ENCODE measurements around the gene VIPAS39. TPM values are rescaled to one million over a fixed set of nuclear protein-coding genes. Genes with fewer than 3 reads are reported as not detected.

VIPAS39 gene
- polyA plus RNA-seq (2014; cell fraction: cytosol; rRNA removed) = 20.9 and 22.7 TPM in 2 replicates
- polyA plus RNA-seq (2014; cell fraction: nucleus; rRNA removed) = 20.1 and 28.6 TPM in 2 replicates

DNA sequence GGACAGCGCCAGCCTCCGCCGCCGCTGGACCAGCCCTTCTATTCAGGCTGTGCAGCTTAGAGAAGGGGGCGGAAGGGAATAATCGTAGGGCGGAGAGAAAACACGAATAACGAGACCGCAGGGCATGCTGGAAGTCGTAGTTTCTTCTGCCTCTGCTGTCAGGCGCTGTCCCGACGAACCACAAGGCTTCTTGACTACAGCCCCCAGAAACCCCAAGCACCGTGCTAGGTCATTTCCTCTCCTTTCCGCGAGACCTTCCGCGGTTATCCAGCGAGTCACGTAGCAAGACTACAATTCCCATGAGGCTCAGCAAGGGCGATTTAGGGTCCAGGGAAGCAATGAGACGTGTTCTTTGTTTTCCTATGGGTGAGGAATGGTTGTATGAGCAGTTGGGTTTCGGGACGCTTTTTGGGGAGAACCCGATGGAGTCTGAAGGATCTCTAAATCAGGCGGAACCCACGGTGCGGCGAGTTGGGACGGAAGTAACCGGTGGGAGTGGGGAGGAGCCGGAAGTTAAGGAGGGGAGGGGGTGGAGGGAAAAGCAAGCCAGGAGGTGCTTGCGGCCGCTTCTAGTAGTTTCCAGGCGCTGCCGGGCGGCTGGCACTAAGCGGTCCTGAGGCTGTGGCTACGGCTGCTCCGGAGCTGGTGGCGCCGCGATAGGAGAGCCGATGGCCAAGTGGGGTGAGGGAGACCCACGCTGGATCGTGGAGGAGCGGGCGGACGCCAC is at the start of gene VIPAS39, which contains the start of gene AHSA1:
VIPAS39 (minus strand) TSS at position 80 of the 727 bp plus-strand sequence. CDS start 3,499 bp downstream, outside the sequence.
AHSA1 (plus strand) TSS at position 572 of the 727 bp plus-strand sequence; CDS start at position 669, 97 bp downstream.
- peak; percentile 99 for DNase-seq (ENCODE audit: low spot score)

DNA sequence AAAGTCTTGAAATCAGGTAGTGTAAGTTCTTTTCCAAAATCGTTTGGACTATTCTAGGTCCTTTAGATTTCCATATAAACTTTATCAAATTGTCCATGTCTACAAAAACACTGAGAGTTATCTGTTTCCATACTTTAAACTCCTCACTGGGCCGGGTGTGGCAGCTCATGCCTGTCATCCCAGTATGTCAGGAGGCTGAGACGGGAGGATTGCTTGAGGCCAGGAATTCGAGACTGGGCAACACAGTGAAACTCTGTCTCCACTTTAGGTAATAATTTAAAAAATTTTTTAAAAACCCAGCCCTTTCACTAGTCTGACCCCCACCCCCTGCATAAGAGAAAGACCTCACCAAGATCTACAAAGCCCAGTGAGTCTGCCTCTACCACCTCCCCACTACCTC is 47.6 kb upstream of the VIPAS39 start:
- DNase-seq (ENCODE audit: low spot score) = no peak

DNA sequence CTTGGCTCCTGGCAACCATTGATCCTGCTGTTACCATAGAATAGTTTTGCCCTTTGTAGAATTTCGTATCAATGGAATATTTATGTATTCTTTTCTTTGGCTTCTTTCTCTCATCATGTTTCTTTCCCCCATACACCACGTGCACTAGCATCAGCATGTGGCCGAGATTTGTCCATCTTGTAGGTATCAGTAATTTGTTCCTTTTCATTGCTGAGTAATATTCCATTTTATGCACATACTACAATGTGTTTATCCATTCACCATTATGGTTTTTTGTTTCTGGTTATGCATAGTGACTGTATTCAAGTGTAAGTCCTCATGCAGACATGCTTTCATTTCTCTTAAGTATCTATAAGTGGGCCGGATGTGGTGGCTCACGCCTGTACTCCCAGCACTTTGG is 45.7 kb upstream of the VIPAS39 start:
- DNase-seq (ENCODE audit: low spot score) = no peak

DNA sequence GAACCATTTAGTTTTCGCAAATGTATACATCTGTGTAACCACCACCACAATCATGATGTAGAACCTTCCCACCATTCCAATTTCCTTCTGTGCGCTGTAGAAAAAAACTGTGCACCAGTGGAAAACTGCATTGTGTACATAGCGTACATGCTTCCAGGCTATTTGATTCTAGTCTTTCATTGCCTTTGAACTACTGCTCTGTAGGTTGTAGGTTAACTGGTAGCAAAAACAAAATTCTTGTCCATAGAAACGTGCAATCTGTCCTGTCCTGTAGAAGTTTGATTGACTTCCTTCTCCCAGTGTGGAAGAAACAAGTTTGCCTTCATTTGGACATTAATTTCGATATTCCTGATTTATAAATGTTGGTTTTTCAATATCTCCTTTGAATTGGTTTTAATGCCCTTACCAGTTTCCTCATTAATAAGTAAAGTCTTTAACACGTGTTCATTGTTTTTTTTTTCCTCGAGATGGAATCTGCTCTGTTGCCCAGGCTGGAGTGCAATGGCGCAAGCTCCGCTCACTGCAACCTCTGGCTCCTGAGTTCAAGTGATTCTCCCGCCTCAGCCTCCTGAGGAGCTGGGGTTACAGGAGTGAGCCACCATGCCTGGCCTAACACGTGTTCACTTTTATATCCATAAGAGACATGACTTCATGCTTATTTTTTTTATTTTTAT is 44.8 kb upstream of the VIPAS39 start:
- no peak for DNase-seq (ENCODE audit: low spot score)

DNA sequence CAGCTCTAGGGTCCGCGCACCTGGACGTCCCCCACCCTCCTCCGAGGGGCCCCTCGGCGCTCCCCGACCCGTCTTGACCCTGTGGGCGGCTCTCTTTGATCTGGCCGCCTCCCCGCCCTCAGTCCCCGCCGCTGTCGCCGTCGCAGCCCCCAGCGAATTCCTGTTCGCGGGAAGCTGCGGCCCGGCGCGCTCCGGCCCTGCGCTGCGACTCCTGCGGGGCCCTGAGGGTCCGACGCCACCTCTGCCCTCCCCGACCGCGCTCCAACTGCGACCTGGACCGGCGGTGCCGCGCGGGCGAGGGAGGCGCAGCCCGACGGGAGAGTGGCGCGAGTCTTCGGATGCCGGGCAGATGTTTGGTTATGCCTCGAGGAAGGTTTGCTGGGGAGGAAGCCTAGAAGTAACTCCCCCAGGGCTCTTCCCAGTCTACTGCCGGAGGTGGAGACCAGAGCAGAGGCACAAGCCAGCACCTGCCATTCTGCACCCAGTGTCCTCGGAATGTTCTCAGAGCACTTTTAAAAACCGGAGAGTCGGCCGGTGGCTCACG is 41.7 kb upstream of the VIPAS39 start:
- no peak for DNase-seq (ENCODE audit: low spot score)

DNA sequence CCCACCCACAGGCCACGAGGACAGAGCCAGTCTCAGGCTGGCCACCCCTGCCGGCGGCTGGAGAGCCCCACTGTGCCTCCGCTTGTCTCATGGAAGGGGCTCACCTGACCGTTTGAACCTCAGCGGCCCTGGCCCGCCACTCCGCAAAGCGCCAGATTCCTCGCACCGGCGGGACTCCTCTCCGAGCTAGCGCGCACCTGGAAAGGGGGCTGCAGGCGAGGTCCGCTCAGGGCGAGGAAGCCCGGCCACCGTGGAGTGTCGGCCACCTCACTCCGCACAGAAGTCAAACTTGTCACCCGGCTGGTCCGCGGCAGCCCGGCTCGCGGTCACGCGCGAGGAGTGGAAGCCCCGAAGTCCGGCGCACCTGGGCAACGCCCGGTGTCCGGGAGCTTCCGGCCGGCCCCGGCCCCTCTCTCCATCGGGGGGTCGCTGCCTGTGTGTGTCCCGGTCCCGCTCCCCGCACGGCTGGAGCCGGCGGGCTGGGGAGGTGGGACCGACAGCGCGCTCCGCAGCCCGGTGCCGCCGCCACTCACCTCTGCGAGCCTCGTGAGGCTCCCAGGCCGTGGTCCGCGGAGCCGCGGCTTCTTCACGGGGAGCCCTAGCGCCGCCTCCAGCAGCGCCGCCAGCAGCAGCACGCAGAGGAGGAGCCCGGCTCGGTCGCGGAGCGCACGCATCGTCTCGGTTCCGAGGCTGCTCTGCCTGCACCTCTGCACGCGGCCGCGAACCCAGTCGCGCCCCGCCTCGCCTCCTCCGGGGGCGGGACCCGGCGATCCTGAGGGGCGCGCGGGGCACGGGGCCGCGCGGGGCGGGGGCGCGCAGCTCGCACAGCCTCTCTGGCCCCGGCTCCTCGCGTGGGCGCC is 40.9 kb upstream of the VIPAS39 start, which contains the start of gene ISM2:
ISM2 (minus strand) TSS at position 697 of the 860 bp plus-strand sequence; CDS start at position 674, 23 bp downstream.
- no peak for DNase-seq (ENCODE audit: low spot score)

DNA sequence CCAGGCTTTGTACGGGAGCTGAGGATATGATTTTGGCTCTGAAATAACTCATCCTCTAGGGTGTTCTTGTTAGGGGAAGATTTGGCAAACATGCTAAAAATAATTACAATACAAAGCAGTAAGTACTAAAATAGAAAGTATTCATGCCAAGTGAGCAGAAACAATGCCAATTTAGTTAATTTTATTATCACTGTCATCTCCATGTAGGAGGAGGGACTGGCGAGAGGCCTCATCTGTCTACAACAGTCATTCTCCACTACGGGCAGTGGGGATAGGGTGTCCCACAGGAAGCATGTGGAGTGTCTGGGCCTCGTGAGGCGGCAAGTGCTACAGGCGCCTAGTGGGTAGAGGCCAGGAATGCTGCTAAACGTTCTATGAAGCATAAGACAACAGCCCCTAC is 37.9 kb upstream of the VIPAS39 start:
- DNase-seq (ENCODE audit: low spot score) = no peak

DNA sequence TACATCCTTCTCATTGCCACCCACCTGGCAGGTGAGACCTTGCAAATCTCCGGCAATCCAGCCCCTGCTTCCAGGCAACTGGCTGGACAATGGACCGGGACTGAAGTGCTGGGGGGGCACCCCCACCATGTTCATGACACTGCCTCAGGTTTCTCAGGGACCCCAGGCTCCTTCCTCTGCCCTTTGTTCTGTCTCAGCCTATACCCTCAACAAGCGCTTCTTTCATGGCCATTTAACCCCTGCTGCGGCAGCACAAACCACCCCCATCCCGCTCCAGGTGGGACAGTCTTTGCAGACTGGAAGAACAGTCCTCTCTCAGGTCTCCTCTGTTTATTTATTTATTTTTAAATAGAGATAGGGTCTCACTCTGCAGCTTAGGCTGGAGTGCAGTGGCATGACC is 33.7 kb upstream of the VIPAS39 start:
- no peak for DNase-seq (ENCODE audit: low spot score)

DNA sequence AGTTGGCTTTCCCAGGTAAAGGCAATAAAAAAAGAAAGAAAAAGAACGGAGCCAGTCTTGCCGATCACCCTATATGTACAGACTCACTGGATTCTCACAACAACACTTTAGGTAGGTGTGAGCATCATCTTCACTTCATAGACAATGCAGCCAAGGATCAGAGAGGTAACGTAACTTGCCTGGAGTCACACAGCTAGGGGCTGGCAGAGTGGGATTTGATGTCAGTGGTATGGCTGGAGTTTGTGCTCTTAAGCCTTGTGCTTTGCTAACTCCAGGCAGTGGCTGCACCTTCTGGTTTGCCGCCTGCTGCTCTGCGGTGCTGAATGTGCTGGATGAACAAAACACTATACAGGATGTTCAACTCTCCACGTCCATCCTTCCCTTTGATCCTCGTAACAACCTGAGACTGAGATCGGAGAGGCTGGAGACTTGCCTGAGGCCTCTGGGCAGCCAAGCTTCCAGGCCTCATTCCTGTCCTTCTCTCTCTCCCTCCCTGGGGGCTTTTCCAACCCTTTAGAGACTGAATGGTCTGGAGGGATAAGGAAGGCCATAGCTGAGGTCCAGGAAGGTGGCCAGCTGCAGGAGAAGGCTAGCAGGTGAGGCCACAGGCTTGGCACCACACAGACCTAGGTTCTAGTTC is 33.1 kb upstream of the VIPAS39 start:
- DNase-seq (ENCODE audit: low spot score) = no peak

DNA sequence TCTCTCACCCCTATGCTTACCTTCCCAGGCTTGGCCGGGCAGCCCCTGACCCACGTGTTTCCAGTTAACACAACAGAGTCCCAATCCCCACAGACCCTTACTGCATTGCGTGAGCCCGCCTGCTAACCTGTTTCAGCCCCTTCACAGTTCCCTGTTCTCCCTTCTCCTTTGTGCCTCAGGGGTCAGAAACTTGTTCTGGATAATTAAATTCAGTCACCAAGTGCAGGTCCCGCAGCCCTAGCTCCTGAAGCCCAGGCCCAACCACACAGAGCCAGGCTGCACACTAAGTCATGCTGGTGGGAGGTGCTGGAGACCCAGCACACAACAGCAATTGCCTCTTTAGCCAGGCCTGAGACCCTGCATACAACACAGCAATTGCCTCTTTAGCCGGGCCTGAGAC is 31.6 kb upstream of the VIPAS39 start:
- no peak for DNase-seq (ENCODE audit: low spot score)

DNA sequence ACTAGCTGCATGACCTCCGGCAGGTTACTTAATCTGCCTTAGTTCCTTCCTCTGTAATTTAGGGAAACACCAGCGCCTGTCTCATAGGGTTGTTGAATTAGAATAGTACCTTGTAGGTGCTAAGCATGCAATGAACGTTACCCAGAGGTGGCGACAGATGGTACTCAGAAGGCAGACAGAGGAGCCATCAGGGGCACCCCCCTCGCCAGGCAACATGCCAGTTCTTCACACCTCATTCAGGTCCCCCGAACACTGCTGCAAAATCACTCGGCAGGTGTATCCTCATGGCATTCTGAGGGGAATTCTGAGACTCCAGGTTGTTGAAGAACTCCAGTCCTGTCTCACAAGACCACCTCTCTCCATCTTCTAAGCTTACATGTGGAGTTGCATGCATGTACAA is 31.2 kb upstream of the VIPAS39 start:
- DNase-seq (ENCODE audit: low spot score) = no peak

DNA sequence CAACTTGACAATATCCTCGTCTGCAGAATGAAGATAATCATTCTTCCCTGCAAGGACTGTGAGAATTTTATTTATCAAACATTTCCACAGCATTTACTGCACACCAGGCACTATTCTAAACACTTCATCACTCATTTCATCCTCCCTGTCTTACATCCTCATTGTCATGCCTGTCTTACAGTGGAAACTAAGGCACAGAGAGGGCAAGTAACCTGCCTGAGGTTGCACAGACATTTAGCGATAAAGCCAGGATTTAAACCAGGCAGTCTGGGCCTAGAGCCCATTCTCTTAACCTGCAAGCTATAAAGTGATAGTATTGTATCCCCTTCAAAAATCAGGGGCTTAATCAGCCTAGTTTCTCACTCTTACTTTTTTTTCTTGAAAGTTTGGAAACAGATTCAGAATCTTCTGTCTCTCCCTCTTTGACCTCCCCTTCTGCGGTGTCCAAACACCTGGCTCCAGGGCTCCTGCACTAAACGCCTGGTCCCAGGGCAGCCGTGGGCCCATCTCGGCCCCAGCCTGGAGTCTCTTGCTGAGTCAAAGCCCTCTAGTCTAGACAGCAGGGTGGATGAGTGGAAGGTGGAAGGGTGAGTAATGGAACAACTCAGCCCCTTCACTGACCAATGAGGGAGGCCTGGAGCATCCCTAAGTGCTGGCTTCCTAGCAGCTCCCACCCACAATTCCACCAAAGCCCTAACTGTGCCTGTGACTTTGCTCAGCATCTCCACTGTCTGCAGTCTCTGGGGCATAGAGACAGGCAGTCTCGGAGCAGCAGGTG is 28.7 kb upstream of the VIPAS39 start:
- DNase-seq (ENCODE audit: low spot score) = no peak

DNA sequence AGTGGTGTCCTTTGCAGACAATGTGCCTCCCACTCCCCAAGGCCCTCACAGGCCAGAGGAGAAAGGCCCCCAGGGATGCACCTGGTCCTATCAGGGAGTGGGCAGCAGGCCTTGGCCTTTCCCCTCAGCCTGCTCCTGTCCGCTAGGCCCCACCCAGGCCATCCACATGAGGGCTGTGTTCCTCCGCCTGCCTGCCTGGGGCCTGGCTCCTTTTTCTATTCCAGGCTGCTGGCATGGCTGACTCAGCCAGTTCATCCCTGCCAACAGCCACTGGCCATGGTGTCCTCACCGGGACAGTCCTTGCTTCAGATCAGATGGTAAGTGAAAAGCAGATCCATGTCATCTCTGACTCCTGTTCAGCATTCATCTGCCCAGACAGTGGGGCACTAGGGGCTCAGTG is 27.9 kb upstream of the VIPAS39 start:
- DNase-seq (ENCODE audit: low spot score) = no peak

DNA sequence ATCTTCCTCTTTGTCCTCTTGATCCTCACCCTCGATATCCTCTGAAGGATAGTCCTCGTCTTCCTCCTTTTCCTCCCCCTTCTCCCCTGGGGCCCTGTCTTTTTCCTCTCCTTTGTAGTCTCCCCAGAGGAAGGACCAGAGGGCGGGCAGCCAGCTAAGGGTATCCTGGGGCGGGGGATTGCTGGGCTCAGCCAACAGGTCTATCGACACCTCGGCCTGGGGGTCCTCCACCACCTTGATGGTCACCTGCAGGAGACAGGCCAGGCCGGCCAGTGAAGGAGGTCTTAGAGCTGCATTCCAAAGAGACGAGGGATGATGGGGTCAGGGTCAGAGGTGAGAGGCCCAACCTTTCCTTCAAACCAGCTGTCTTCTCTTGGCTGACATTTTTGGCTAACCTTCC is 25.0 kb upstream of the VIPAS39 start:
- DNase-seq (ENCODE audit: low spot score) = no peak

DNA sequence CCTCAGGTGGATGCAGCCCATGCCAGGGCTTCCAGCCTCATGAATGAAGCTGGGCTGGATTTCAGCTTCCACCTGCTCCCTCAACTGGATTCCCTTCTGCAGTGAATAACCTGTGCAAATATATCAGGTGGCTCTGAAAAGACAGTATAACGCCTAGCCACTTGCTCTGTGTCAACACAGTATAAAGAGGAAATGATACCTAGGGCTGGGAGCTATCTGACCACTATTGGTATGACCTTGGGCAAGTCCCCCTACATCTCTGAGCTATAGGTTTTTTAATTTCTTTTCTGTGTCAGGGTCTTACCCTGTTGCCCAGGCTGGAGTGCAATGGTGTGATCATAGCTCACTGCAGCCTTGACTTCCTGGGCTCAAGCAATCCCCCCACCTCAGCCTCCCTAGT is 21.4 kb upstream of the VIPAS39 start:
- no peak for DNase-seq (ENCODE audit: low spot score)

DNA sequence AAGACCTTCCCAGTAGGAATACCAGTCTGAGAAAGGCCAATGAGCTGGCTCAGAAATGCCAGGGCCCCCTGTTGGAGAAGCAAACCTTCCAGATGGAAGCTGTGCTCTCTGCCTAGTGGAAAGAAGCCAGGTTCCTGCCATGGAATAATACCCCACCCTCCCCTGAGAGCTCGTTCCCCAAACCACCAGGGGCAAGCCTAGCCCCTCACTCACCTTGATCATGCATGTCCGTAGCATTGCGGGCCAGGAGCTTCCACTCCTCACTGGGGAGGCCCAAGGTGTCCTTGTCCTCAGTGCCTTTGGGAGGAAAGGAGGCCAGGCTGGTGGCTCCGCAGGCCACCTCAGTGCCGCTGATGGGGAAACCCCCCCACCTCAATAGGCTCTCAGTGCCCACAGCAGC is 20.6 kb upstream of the VIPAS39 start:
- no peak for DNase-seq (ENCODE audit: low spot score)

DNA sequence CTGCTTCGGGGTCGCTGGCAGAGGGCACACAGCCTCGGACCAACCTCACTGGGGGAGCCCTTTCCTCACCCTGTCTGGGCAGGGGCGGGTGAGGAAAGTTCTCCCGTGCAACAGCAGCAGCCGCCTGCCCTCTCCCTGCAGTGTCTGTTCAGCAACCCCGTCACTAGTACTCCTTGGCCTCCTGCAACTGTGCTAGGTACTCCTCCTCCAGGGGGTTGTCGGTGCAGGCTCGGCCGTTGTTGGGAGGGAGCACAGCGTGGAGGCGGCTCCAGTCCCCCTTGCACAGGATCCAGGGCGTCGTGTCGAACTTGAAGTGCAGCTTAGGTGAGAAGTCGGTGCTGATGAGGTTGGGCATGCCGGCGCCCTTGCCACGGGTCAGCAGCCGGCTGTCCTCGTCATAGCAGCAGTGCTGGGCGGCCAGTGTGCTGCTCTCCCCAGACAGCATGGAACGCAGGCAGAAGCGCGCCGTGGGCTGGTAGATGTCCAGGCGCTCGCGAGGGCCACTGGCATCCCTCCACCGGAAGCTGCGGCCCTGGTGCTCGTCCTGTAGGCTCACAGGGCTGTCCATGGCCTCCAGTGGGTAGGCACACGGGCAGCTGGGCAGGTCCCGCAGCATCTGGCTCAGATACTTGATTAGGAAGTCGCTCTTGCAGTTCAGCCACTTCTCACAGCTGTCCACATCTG is 18.2 kb upstream of the VIPAS39 start:
- DNase-seq (ENCODE audit: low spot score) = no peak

DNA sequence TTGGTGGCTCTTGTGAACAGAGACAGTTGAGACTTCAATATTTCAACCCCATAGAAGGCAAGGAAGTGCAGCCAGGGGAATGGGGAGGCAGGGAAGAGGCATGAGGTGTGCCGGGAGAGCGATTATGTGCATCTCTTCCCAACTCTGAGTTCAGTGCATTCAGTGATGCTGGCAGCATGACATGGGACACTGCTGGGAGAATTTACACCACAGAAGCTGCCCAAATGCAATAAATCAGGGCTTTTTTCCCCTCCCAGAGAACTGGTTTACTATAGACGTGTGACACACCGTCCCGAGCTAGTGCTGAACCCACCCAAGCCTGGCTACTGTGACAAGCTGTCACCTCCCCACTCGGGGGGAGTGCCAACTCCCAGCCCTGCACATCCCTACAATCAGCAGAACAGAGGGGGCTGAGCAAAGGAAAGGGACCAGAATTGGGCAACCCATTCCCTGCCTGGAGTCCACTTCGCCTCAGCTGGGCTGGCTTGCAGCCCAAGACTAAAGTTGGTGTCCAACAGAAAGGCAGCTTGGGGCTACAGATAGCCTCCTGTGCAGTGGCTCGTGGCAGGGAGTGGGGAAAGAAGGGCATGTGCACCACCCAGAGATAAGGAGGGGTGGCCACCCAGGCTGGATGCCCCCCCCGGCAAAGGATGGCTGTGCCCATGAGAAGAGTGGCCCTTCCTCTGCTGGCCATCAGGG is 17.2 kb upstream of the VIPAS39 start:
- DNase-seq (ENCODE audit: low spot score) = no peak

DNA sequence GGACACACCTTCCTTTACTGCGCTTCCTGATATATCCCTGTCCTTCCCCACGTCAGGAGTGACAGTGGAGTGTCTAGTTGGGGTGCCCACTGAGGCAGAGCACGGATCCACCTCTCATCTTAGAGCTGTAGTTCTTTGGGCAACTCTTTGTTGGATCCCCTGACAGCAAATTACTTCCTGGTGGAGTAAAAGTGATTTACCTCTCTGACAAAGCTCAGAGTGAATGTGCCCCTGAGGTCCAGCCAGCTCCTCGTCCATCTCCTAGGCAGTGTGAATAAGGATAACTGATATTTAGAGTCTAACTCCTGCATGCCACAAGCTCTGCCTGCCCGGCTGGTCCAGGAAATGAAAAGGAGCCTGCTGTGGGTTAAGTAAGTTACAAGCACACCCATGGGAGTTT is 16.5 kb upstream of the VIPAS39 start:
- no peak for DNase-seq (ENCODE audit: low spot score)

All from SK-N-DZ (cell line).